IPS DF 6.9 (cell line): ENCODE measurements around the gene ICE2.
A peak's percentile ranks its signal among the peaks of the same experiment; 100 is the strongest.

Source experiments
- DNase-seq: peaks from one replicate; pipeline ENCODE4 v3.0.0-alpha.2; 2013; ENCODE audit warnings: low read depth, low spot score
- H3K27ac ChIP-seq: one replicate; pipeline ENCODE4 v1.5.1; 2013; ENCODE audit warnings: low read length, control low read depth
- H3K27me3 ChIP-seq: 2 replicates; pipeline ENCODE4 v1.6.1; 2013; ENCODE audit warnings: mild to moderate bottlenecking, low read length; ENCODE audit not compliant: control insufficient read depth, insufficient read depth
- H3K36me3 ChIP-seq: 2 replicates; pipeline ENCODE4 v1.6.1; 2013; ENCODE audit warnings: low read length; ENCODE audit not compliant: control insufficient read depth, insufficient read depth
- H3K4me1 ChIP-seq: 2 replicates; pipeline ENCODE4 v1.6.1; 2013; ENCODE audit warnings: low read length; ENCODE audit not compliant: control insufficient read depth, insufficient read depth
- H3K4me3 ChIP-seq: 2 replicates; pipeline ENCODE4 v1.5.1; 2013; ENCODE audit warnings: mild to moderate bottlenecking, low read length
- H3K9me3 ChIP-seq: 2 replicates; pipeline ENCODE4 v1.6.1; 2013; ENCODE audit warnings: low read length, inconsistent platforms; ENCODE audit not compliant: control insufficient read depth, insufficient read depth
- WGBS: extraction: QIAGEN DNeasy Blood & Tissue Kit; methylation state at CpG from one replicate; pipeline ENCODE4 v1.1.7; 2013; ENCODE audit warnings: mixed read lengths, missing lambda C conversion rate; ENCODE audit not compliant: insufficient read length, insufficient coverage; 5-methylcytosine and 5-hydroxymethylcytosine counted together

ICE2 gene

GRCh38 chr15:60397772-60398445 lies 81.0 kb downstream of the ICE2 start, which contains the start of gene ANXA2:
Gene ANXA2 (minus strand): TSS chr15:60397986. CDS start chr15:60386075, 11,911 bp downstream.
- peaks cover 4% of the 10 kb centered on the region; the same call in 1 of the 2 replicates for H3K4me1 ChIP-seq
- H3K36me3 ChIP-seq: no peaks in the 10 kb centered on the region; the same call in 1 of the 2 replicates
- no peaks in the 10 kb centered on the region for H3K27me3 ChIP-seq
- DNase-seq: no peak
- H3K9me3 ChIP-seq: no peaks in the 10 kb centered on the region
- H3K27ac ChIP-seq: no peak within 1 kb of the TSS
- H3K4me3 ChIP-seq: peak within 1 kb of the TSS; percentile 87
- WGBS: no CpG with 5 or more reads among the region's 53 CpGs

DNA sequence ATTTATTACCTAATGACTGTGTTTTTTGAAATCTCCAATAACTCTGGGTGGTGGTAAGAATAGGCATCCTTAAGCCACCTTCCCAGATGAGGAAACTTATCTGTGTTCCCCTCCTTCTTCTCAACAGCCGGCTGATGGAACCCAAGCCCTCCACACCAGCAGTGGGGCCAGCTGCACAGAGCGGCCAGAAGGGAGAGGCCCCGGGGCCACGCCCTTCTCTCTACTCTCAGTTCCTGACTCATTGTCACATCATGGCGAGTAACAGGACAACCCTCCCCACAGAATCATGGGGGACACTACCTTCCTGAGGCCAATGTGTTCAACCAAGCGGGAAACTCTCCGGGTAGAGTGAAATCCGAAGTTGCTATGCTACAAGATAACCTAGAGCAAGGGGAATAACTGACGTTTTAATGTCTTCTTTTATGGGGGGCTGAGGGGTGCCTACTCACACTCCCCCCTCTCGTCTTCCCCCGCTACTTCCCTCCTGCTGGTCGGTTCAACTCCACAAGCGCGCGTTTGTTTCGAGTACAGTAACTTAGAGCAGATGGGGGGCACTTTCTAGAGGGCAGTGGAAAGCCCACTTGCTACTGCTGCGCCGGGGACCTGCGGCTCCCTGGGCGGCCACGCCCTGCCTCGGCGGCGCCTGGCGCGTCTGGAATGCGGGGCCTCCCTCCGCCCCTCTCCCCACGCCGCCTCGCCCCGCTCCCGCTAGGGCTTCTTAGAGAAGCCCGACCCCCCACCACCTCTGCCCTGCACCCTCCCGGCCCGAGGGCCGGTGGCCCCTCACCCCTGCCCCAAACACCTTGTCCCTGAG lies 81.8 kb downstream of the ICE2 start:
- Histone ChIP-seq H3K4me3 (peak overlapping the region; percentile 87), H3K27ac (no peak overlapping the region), H3K4me1 (peaks cover 4% of the 10 kb centered on the region; the same call in 1 of the 2 replicates), H3K27me3 (no peaks in the 10 kb centered on the region), H3K36me3 (no peaks in the 10 kb centered on the region; the same call in 1 of the 2 replicates), H3K9me3 (no peaks in the 10 kb centered on the region)
- no peak for DNase-seq
- no CpG with 5 or more reads among the region's 37 CpGs for WGBS

- no peaks in the 10 kb centered on the region for H3K9me3 ChIP-seq
- no peaks in the 10 kb centered on the region; the same call in 1 of the 2 replicates for H3K36me3 ChIP-seq
- H3K27ac ChIP-seq: no peak overlapping the region
- no peak for DNase-seq
- no peaks in the 10 kb centered on the region for H3K27me3 ChIP-seq
- no peak overlapping the region; the same call in 1 of the 2 replicates for H3K4me3 ChIP-seq
- peaks cover 8% of the 10 kb centered on the region; the same call in 1 of the 2 replicates for H3K4me1 ChIP-seq
- no CpG with 5 or more reads among the region's 5 CpGs for WGBS
These were observed 82.4 kb downstream of the ICE2 start for GRCh38 chr15:60396560-60396957.

DNA sequence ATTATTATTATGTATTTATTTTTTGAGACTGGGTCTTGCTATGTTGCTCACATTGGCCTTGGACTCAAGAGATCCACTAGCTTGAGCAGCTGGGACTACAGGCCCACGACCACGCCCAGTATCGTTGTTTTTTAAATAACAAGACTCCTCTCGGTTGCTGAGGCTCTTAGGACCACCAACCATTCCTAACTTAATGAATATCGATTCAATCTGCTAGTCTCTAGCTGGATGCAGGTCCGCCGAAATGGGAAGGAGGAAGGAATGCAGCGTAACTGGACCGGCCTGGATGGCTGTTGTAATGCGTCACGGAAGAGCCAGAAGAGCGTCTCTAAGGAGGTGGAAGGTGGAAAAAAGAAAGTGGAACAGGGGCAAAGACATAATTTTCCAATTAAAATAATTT lies 82.8 kb downstream of the ICE2 start:
- no peak overlapping the region for H3K27ac ChIP-seq
- no CpG with 5 or more reads among the region's 12 CpGs for WGBS
- H3K36me3 ChIP-seq: no peaks in the 10 kb centered on the region; the same call in 1 of the 2 replicates
- H3K27me3 ChIP-seq: no peaks in the 10 kb centered on the region
- H3K9me3 ChIP-seq: no peaks in the 10 kb centered on the region
- DNase-seq: no peak
- H3K4me3 ChIP-seq: no peak overlapping the region
- H3K4me1 ChIP-seq: peaks cover 8% of the 10 kb centered on the region; the same call in 1 of the 2 replicates

DNA sequence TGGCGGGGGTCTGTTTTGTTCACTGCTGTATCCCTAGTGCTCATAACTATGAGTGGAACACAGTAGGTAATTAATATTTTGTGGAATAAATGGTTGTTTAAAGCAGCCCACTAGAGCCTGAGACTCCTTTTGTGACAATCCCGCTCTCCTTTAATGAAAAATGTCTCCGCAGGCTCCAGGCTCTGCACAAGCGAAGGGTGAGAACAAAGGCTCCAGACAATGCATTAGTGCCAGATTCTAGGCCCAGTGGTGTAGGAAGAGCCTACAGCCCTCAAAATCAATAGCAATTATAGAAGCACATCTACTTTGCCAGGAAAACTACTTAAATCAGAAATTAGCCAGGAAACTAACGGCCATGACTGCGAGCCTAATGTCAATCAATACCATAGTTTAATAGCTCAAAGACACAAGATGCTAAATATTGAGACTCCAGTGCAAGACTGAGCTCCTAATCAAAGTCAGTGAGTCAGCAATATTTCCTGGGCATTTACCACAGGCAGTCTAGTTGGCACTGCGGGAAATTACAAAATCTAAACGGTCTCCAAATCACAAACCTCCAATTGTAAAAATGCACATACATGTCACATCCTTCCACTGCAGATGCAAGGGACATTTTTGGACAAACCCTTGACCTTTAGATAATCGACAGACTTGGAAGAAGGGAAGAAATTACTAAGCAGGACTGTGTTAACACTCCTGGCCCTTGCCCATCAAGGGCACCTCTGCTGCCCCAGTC lies 83.5 kb downstream of the ICE2 start:
- H3K36me3 ChIP-seq: no peaks in the 10 kb centered on the region; the same call in 1 of the 2 replicates
- H3K4me1 ChIP-seq: peaks cover 11% of the 10 kb centered on the region; the same call in 1 of the 2 replicates
- WGBS: no CpG with 5 or more reads among the region's 9 CpGs
- no peak for DNase-seq
- no peak overlapping the region for H3K27ac ChIP-seq
- no peak overlapping the region for H3K4me3 ChIP-seq
- no peaks in the 10 kb centered on the region for H3K9me3 ChIP-seq
- H3K27me3 ChIP-seq: no peaks in the 10 kb centered on the region

GRCh38 chr15:60394689-60395097 lies 84.2 kb downstream of the ICE2 start:
- H3K36me3 ChIP-seq: no peaks in the 10 kb centered on the region; the same call in 1 of the 2 replicates
- no peaks in the 10 kb centered on the region for H3K27me3 ChIP-seq
- H3K4me3 ChIP-seq: no peak overlapping the region
- H3K27ac ChIP-seq: no peak overlapping the region
- H3K4me1 ChIP-seq: peaks cover 11% of the 10 kb centered on the region; the same call in 1 of the 2 replicates
- no peaks in the 10 kb centered on the region for H3K9me3 ChIP-seq
- no peak for DNase-seq
- no CpG with 5 or more reads among the region's 1 CpG for WGBS

DNA sequence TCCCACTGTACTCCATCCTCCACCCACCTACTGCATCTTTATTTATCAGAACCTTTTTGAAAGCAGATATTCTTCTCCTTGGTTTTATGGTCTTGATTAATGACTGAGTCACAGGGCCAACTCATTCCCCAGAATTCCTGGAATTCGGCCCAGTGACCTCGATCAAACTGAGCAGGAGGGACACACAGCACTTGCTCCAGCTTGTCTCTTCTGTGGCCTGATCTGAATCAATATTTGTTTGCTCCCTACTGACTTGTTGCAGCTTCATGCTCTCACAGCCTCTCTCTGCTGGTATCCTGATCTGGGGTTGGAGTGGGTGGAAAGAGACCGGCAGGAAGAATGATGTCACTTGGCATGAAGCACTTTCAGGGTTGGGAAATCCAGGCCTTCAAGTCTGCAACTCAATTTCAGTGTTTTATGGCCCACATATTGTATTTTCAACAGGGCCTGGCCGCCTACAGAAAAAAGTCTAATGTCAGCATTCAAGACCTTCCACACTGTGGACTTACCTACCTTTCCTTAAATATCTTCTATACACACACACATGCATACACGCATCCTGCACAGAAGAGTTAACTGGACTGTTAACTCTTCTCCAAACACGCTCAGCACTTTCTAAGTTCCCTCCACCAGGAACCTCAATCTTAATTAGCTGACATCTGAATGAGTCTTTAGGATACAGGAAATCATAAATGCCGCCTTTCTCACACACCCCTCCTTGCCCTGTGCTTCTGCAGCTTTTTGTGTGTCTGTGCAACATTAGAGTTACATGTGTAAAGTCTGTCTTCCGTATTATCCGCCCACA lies 85.8 kb downstream of the ICE2 start:
- Histone ChIP-seq H3K27ac (no peak overlapping the region), H3K27me3 (no peaks in the 10 kb centered on the region), H3K4me3 (no peak overlapping the region), H3K9me3 (no peaks in the 10 kb centered on the region), H3K4me1 (peaks cover 11% of the 10 kb centered on the region; the same call in 1 of the 2 replicates), H3K36me3 (no peaks in the 10 kb centered on the region; the same call in 1 of the 2 replicates)
- no CpG with 5 or more reads among the region's 9 CpGs for WGBS
- no peak for DNase-seq

DNA sequence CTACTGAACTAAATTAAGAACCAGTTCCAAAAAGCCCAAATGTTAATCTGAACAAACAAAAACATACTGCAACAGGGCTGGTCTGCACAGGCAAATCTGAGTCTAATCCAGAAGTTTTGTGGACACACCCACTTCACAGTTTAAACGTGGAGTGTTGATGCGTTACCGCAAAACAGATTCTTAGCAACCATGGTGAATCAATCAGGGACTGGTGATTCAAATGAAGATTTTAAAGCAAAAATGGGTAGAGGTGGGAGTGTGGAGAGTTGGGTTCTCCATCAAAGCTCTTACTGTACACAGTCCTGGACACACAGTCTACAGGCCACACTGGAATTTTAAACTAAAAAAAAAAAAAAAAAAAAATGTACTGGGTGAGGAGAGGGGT lies 86.3 kb downstream of the ICE2 start:
- H3K27ac ChIP-seq: no peak overlapping the region
- peaks cover 11% of the 10 kb centered on the region; the same call in 1 of the 2 replicates for H3K4me1 ChIP-seq
- no peak overlapping the region for H3K4me3 ChIP-seq
- no peaks in the 10 kb centered on the region for H3K9me3 ChIP-seq
- H3K36me3 ChIP-seq: no peaks in the 10 kb centered on the region; the same call in 1 of the 2 replicates
- no CpG with 5 or more reads among the region's 3 CpGs for WGBS
- H3K27me3 ChIP-seq: no peaks in the 10 kb centered on the region
- no peak for DNase-seq

GRCh38 chr15:60391722-60392315 lies 87.1 kb downstream of the ICE2 start:
- 100% methylated on average over 1 of the region's 4 CpGs for WGBS
- no peaks in the 10 kb centered on the region; the same call in 1 of the 2 replicates for H3K36me3 ChIP-seq
- no peak overlapping the region for H3K4me3 ChIP-seq
- no peak overlapping the region for H3K27ac ChIP-seq
- DNase-seq: no peak
- peaks cover 11% of the 10 kb centered on the region; the same call in 1 of the 2 replicates for H3K4me1 ChIP-seq
- no peaks in the 10 kb centered on the region for H3K27me3 ChIP-seq
- no peaks in the 10 kb centered on the region for H3K9me3 ChIP-seq
